H9 (cell line): Measurements from ENCODE around the gene CDH23. TPM values are rescaled to one million over a fixed set of nuclear protein-coding genes. Genes with fewer than 3 reads are reported as not detected.

Experiments used
- DNase-seq: peaks from one replicate; pipeline ENCODE4 v3.0.0-alpha.2; 2017
- H2AFZ ChIP-seq: one replicate; pipeline ENCODE4 v1.6.1; 2013; ENCODE audit warnings: mild to moderate bottlenecking, low read length, control low read depth, moderate library complexity
- H2AK5ac ChIP-seq: 2 replicates; pipeline ENCODE4 v1.6.1; 2013; ENCODE audit warnings: low read length, control low read depth, mixed read lengths; ENCODE audit not compliant: insufficient read length
- H2BK120ac ChIP-seq: one replicate; pipeline ENCODE4 v1.6.1; 2013; ENCODE audit warnings: low read depth, mild to moderate bottlenecking, low read length, control low read depth, inconsistent platforms; ENCODE audit not compliant: poor library complexity, severe bottlenecking
- H2BK12ac ChIP-seq: 2 replicates; pipeline ENCODE4 v1.6.1; 2013; ENCODE audit warnings: low read length, control low read depth, mixed read lengths, low read depth; ENCODE audit not compliant: insufficient read length
- H2BK15ac ChIP-seq: 2 replicates; pipeline ENCODE4 v1.6.1; 2013; ENCODE audit warnings: low read depth, low read length, control low read depth
- H2BK20ac ChIP-seq: one replicate; pipeline ENCODE4 v1.6.1; 2013; ENCODE audit warnings: low read depth, mild to moderate bottlenecking, low read length, control low read depth, inconsistent platforms; ENCODE audit not compliant: poor library complexity, severe bottlenecking
- H2BK5ac ChIP-seq: 2 replicates; pipeline ENCODE4 v1.6.1; 2013; ENCODE audit warnings: low read length, control low read depth, mixed read lengths; ENCODE audit not compliant: insufficient read length
- H3K14ac ChIP-seq: 2 replicates; pipeline ENCODE4 v1.6.1; 2013; ENCODE audit warnings: low read length, control low read depth; ENCODE audit not compliant: insufficient read depth
- H3K18ac ChIP-seq: 2 replicates; pipeline ENCODE4 v1.6.1; 2013; ENCODE audit warnings: low read depth, mild to moderate bottlenecking, mixed read lengths, low read length, control low read depth; ENCODE audit not compliant: insufficient read length
- H3K23ac ChIP-seq: 2 replicates; pipeline ENCODE4 v1.6.1; 2013; ENCODE audit warnings: low read length, control low read depth, mixed read lengths, low read depth; ENCODE audit not compliant: insufficient read length
- H3K23me2 ChIP-seq: 2 replicates; pipeline ENCODE4 v1.6.1; 2013; ENCODE audit warnings: low read depth, mild to moderate bottlenecking, mixed read lengths, low read length, control low read depth; ENCODE audit not compliant: insufficient read length, poor library complexity, severe bottlenecking
- H3K27ac ChIP-seq: 2 replicates; pipeline ENCODE4 v1.5.1; 2013; ENCODE audit warnings: low read length, control low read depth, mixed read lengths, low read depth; ENCODE audit not compliant: insufficient read length
- H3K27me3 ChIP-seq: 2 replicates; pipeline ENCODE4 v1.6.1; 2013; ENCODE audit warnings: low read length, control low read depth, inconsistent platforms; ENCODE audit not compliant: insufficient read depth
- H3K4ac ChIP-seq: 2 replicates; pipeline ENCODE4 v1.6.1; 2013; ENCODE audit warnings: low read depth, mild to moderate bottlenecking, control low read depth, inconsistent platforms, low read length, moderate library complexity
- H3K4me1 ChIP-seq: 2 replicates; pipeline ENCODE4 v1.6.1; 2013; ENCODE audit warnings: low read length, control low read depth, inconsistent platforms; ENCODE audit not compliant: insufficient read depth
- H3K4me2 ChIP-seq: 2 replicates; pipeline ENCODE4 v1.6.1; 2013; ENCODE audit warnings: low read length, control low read depth, mixed read lengths; ENCODE audit not compliant: insufficient read length, insufficient read depth
- H3K56ac ChIP-seq: 2 replicates; pipeline ENCODE4 v1.6.1; 2013; ENCODE audit warnings: low read depth, mild to moderate bottlenecking, mixed read lengths, low read length, control low read depth; ENCODE audit not compliant: insufficient read length
- H3K79me1 ChIP-seq: 2 replicates; pipeline ENCODE4 v1.6.1; 2013; ENCODE audit warnings: low read depth, mild to moderate bottlenecking, moderate library complexity, low read length, control low read depth, inconsistent platforms; ENCODE audit not compliant: insufficient read depth, poor library complexity, severe bottlenecking
- H3K79me2 ChIP-seq: 2 replicates; pipeline ENCODE4 v1.6.1; 2013; ENCODE audit warnings: low read length, control low read depth, inconsistent platforms; ENCODE audit not compliant: insufficient read depth
- H3K9ac ChIP-seq: 2 replicates; pipeline ENCODE4 v1.6.1; 2013; ENCODE audit warnings: low read length, control low read depth, mixed read lengths; ENCODE audit not compliant: insufficient read length; ENCODE audit errors: extremely low read depth
- H3K9me3 ChIP-seq: one replicate; pipeline ENCODE4 v1.6.1; 2013; ENCODE audit warnings: low read depth, low read length, inconsistent platforms; ENCODE audit not compliant: control insufficient read depth
- H3T11ph ChIP-seq: one replicate; pipeline ENCODE4 v1.6.1; 2013; ENCODE audit warnings: mild to moderate bottlenecking, low read length, control low read depth, inconsistent platforms
- H4K20me1 ChIP-seq: one replicate; pipeline ENCODE4 v1.6.1; 2013; ENCODE audit not compliant: control insufficient read depth, insufficient read length, insufficient read depth
- H4K5ac ChIP-seq: 2 replicates; pipeline ENCODE4 v1.6.1; 2013; ENCODE audit warnings: low read depth, mild to moderate bottlenecking, mixed read lengths, low read length, control low read depth; ENCODE audit not compliant: insufficient read length
- H4K8ac ChIP-seq: replicated peaks from 2 replicates; pipeline ENCODE4 v1.6.1; 2013; ENCODE audit warnings: low read length, control low read depth, mixed read lengths, low read depth; ENCODE audit not compliant: insufficient read length
- H4K91ac ChIP-seq: 2 replicates; pipeline ENCODE4 v1.6.1; 2013; ENCODE audit warnings: low read depth, mild to moderate bottlenecking, moderate library complexity, mixed read lengths, low read length, control low read depth; ENCODE audit not compliant: insufficient read length
- H3K27ac Mint-ChIP-seq, 3 experiments: 2 replicates in 2 of 3; 3 replicates in 1 of 3; pipeline ENCODE4 v1.8.0; 2020 to 2021; ENCODE audit warnings: mixed read lengths in 3 of 3, mild to moderate bottlenecking in 1 of 3, moderate library complexity in 1 of 3
- H3K27me3 Mint-ChIP-seq: 2 replicates; pipeline ENCODE4 v1.8.0; 2021; ENCODE audit warnings: low read depth, mild to moderate bottlenecking, moderate library complexity, mixed read lengths
- H3K36me3 Mint-ChIP-seq, 3 experiments: 2 replicates in 2 of 3; 3 replicates in 1 of 3; pipeline ENCODE4 v1.8.0; 2020 to 2021; ENCODE audit warnings: low read depth in 3 of 3, mixed read lengths in 3 of 3; ENCODE audit not compliant: insufficient read depth in 1 of 3
- H3K4me1 Mint-ChIP-seq, 2 experiments: 2 replicates each; pipeline ENCODE4 v1.8.0; 2020; ENCODE audit warnings: mixed read lengths in 2 of 2
- H3K4me3 Mint-ChIP-seq, 2 experiments: 2 replicates in 1 of 2; 3 replicates in 1 of 2; pipeline ENCODE4 v1.8.0; 2020 to 2021; ENCODE audit warnings: mild to moderate bottlenecking in 2 of 2, mixed read lengths in 2 of 2, moderate library complexity in 1 of 2
- H3K9me3 Mint-ChIP-seq, 2 experiments: 2 replicates in 1 of 2; 3 replicates in 1 of 2; pipeline ENCODE4 v1.8.0; 2020; ENCODE audit warnings: mild to moderate bottlenecking in 2 of 2, mixed read lengths in 2 of 2, moderate library complexity in 1 of 2
- WGBS: extraction: QIAGEN DNeasy Blood & Tissue Kit; methylation state at CpG from one replicate; pipeline ENCODE4 v1.1.7; 2013; ENCODE audit warnings: missing lambda C conversion rate, low lambda C conversion rate, mixed read lengths; ENCODE audit not compliant: insufficient read length; ENCODE audit errors: extremely low coverage; 5-methylcytosine and 5-hydroxymethylcytosine counted together
- total RNA-seq: library from RNA; stranded (reverse); gene quantifications from 2 replicates; pipeline ENCODE4 v1.2.1, GENCODE V29; 2021
- TF ChIP-seq, protein P1 (sequence below): fragments of 200-600 bp; sonication (generic); conservative IDR thresholded peaks from 3 replicates; pipeline ENCODE4 v1.8.0; 2021; ENCODE audit warnings: antibody characterized with exemption, mild to moderate bottlenecking

CDH23 gene
- total RNA-seq, 1 experiment from 2014 or later: 2.1 TPM

DNA sequence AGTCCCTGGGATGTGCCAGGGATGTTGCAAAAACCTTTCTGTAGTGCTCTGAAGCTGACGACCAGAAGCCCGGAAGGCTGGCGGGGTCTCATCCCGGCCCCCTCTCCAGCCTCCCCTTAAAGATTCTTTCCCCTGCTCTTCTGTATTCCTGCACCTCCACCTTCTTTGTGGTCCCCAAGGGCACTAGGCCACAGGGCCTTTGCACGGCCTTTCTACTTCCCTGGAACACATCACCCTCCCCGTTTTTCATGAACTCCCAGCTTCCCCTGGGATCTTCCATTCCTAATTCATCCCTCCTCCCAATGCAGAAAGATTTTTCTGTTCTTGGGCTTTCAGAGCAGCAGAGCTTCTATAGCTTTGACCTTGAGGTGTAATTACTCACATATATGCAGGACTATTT lies 127.0 kb downstream of the CDH23 start:
- H3K4me1 ChIP-seq: no peaks in the 10 kb centered on the region; the same call in 1 of the 2 replicates
- no peak overlapping the region for H2BK12ac ChIP-seq
- H3K79me1 ChIP-seq: no peaks in the 10 kb centered on the region
- Mint-ChIP-seq H3K27me3 (peaks cover 3% of the 10 kb centered on the region), H3K36me3 (no peaks in the 10 kb centered on the region; a peak in 1 of 7 replicates), H3K9me3 (no peaks in the 10 kb centered on the region), H3K4me1 (peaks cover 11 to 29% of the 10 kb centered on the region in 2 experiments), H3K4me3 (no peak overlapping the region; a peak in 1 of 5 replicates), H3K27ac (no peak overlapping the region)
- H3K9ac ChIP-seq: no peak overlapping the region
- H3K4me2 ChIP-seq: no peak overlapping the region
- no peak overlapping the region for H2BK15ac ChIP-seq
- H2BK5ac ChIP-seq: no peak overlapping the region
- no peak overlapping the region for H3T11ph ChIP-seq
- no peak overlapping the region for H2BK20ac ChIP-seq
- no peak overlapping the region for H3K56ac ChIP-seq
- no peak overlapping the region for H4K5ac ChIP-seq
- H4K8ac ChIP-seq: no peak overlapping the region
- H4K20me1 ChIP-seq: no peaks in the 10 kb centered on the region
- H3K23ac ChIP-seq: no peak overlapping the region
- whole genome bisulfite sequencing: no CpG with 5 or more reads among the region's 6 CpGs
- H3K23me2 ChIP-seq: no peaks in the 10 kb centered on the region
- TF ChIP-seq, protein P1, sequence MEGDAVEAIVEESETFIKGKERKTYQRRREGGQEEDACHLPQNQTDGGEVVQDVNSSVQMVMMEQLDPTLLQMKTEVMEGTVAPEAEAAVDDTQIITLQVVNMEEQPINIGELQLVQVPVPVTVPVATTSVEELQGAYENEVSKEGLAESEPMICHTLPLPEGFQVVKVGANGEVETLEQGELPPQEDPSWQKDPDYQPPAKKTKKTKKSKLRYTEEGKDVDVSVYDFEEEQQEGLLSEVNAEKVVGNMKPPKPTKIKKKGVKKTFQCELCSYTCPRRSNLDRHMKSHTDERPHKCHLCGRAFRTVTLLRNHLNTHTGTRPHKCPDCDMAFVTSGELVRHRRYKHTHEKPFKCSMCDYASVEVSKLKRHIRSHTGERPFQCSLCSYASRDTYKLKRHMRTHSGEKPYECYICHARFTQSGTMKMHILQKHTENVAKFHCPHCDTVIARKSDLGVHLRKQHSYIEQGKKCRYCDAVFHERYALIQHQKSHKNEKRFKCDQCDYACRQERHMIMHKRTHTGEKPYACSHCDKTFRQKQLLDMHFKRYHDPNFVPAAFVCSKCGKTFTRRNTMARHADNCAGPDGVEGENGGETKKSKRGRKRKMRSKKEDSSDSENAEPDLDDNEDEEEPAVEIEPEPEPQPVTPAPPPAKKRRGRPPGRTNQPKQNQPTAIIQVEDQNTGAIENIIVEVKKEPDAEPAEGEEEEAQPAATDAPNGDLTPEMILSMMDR: no peak
- no peaks in the 10 kb centered on the region for H3K9me3 ChIP-seq
- H3K4ac ChIP-seq: no peak overlapping the region
- no peak overlapping the region for H4K91ac ChIP-seq
- no peaks in the 10 kb centered on the region for H3K79me2 ChIP-seq
- no peak overlapping the region for H3K14ac ChIP-seq
- no peak overlapping the region for H2AK5ac ChIP-seq
- no peak for DNase-seq
- H2BK120ac ChIP-seq: no peak overlapping the region
- no peak overlapping the region for H3K27ac ChIP-seq
- H3K27me3 ChIP-seq: no peaks in the 10 kb centered on the region
- H3K18ac ChIP-seq: no peak overlapping the region
- no peak overlapping the region for H2AFZ ChIP-seq
